Measurements from ENCODE around the gene ATAT1. TPM values are rescaled to one million over a fixed set of nuclear protein-coding genes. Genes with fewer than 3 reads are reported as not detected.

Gene ATAT1
- total RNA-seq, 1 donor from 2014 or later: 2.7 TPM

- DNase-seq: no peak
- intact Hi-C loops (cut with micrococcal nuclease): no loop called here
- Histone ChIP-seq H3K27ac (replicated peaks) (no peak overlapping the region), H3K4me1 (peaks cover 16% of the 10 kb centered on the region), H3K9me3 (replicated peaks) (no peaks in the 10 kb centered on the region), H3K36me3 (peaks cover 72% of the 10 kb centered on the region), H3K4me3 (no peak overlapping the region), H3K27me3 (ENCODE audit: low read depth) (no peaks in the 10 kb centered on the region)
- TF ChIP-seq CTCF (IDR thresholded peaks at IDR 0.05; ENCODE audit: borderline replicate concordance): no peak
These were observed 1.2 kb upstream of the ATAT1 start for GRCh38 chr6:30625511-30625910.

GRCh38 chr6:30635834-30636233 lies 9.2 kb downstream of the ATAT1 start:
- H3K9me3 ChIP-seq (replicated peaks): no peaks in the 10 kb centered on the region
- no peak for TF ChIP-seq CTCF (IDR thresholded peaks at IDR 0.05; ENCODE audit: borderline replicate concordance)
- H3K4me3 ChIP-seq: no peak overlapping the region
- no peak for DNase-seq
- H3K36me3 ChIP-seq: peaks cover 19% of the 10 kb centered on the region
- no peaks in the 10 kb centered on the region for H3K27me3 ChIP-seq (ENCODE audit: low read depth)
- no peaks in the 10 kb centered on the region for H3K4me1 ChIP-seq
- no peak overlapping the region for H3K27ac ChIP-seq (replicated peaks)
- intact Hi-C loops (cut with micrococcal nuclease): no loop called here

GRCh38 chr6:30640481-30640880 lies 13.8 kb downstream of the ATAT1 start:
- no peaks in the 10 kb centered on the region for H3K27me3 ChIP-seq (ENCODE audit: low read depth)
- H3K9me3 ChIP-seq (replicated peaks): no peaks in the 10 kb centered on the region
- H3K36me3 ChIP-seq: peaks cover 23% of the 10 kb centered on the region
- H3K4me3 ChIP-seq: no peak overlapping the region
- TF ChIP-seq CTCF (IDR thresholded peaks at IDR 0.05; ENCODE audit: borderline replicate concordance): no peak
- no peaks in the 10 kb centered on the region for H3K4me1 ChIP-seq
- no peak for DNase-seq
- no peak overlapping the region for H3K27ac ChIP-seq (replicated peaks)
- intact Hi-C loops (cut with micrococcal nuclease): no loop called here

- Histone ChIP-seq H3K4me1 (peaks cover 5% of the 10 kb centered on the region), H3K36me3 (peaks cover 23% of the 10 kb centered on the region), H3K27ac (replicated peaks) (no peak overlapping the region), H3K4me3 (no peak overlapping the region), H3K9me3 (replicated peaks) (no peaks in the 10 kb centered on the region), H3K27me3 (ENCODE audit: low read depth) (no peaks in the 10 kb centered on the region)
- intact Hi-C loops (cut with micrococcal nuclease): no loop called here
- DNase-seq: no peak
- TF ChIP-seq CTCF (IDR thresholded peaks at IDR 0.05; ENCODE audit: borderline replicate concordance): no peak
These were observed 14.4 kb downstream of the ATAT1 start for GRCh38 chr6:30641048-30641447.

GRCh38 chr6:30643656-30644055 lies 17.0 kb downstream of the ATAT1 start:
- Histone ChIP-seq H3K27me3 (ENCODE audit: low read depth) (no peaks in the 10 kb centered on the region), H3K9me3 (replicated peaks) (no peaks in the 10 kb centered on the region), H3K4me3 (no peak overlapping the region), H3K4me1 (peaks cover 27% of the 10 kb centered on the region), H3K27ac (replicated peaks) (no peak overlapping the region), H3K36me3 (peaks cover 23% of the 10 kb centered on the region)
- DNase-seq: no peak
- TF ChIP-seq CTCF (IDR thresholded peaks at IDR 0.05; ENCODE audit: borderline replicate concordance): no peak
- intact Hi-C loops (cut with micrococcal nuclease): no loop called here

GRCh38 chr6:30644769-30645168 lies 18.1 kb downstream of the ATAT1 start:
- H3K27me3 ChIP-seq (ENCODE audit: low read depth): no peaks in the 10 kb centered on the region
- no peak overlapping the region for H3K27ac ChIP-seq (replicated peaks)
- H3K36me3 ChIP-seq: peaks cover 26% of the 10 kb centered on the region
- H3K9me3 ChIP-seq (replicated peaks): no peaks in the 10 kb centered on the region
- no peak for TF ChIP-seq CTCF (IDR thresholded peaks at IDR 0.05; ENCODE audit: borderline replicate concordance)
- peaks cover 34% of the 10 kb centered on the region for H3K4me1 ChIP-seq
- intact Hi-C loops (cut with micrococcal nuclease): no loop called here
- no peak for DNase-seq
- H3K4me3 ChIP-seq: no peak overlapping the region

Measured in left ventricle myocardium inferior (tissue), 1 donor.